Activated B cell treated with CpG ODN at 0.5 μM for 24 hours (primary cell): ENCODE results near the gene SPATA2. TPM values are rescaled to one million over a fixed set of nuclear protein-coding genes. Genes with fewer than 3 reads are reported as not detected.
"Not testable (repeated sequence)": the region's sequence is repeated elsewhere in the genome, so short reads cannot be mapped to it uniquely, and the experiment has no call there.

ENCODE experiments used
- ATAC-seq: fragments of 200-7000 bp; cut with Tn5 transposase; one replicate; pipeline ENCODE4 v1.10.0; 2021; ENCODE audit warnings: low read depth, mild to moderate bottlenecking, moderate library complexity
- CTCF ChIA-PET: fragments of 350-600 bp; sonication (Branson Sonifier 250); formaldehyde crosslinking; loops from one replicate; lab custom pipeline; 2021; ENCODE audit warnings: antibody characterized with exemption; lab: Charles Lee
- POLR2A ChIA-PET: fragments of 350-600 bp; sonication (Branson Sonifier 250); formaldehyde crosslinking; loops from one replicate; lab custom pipeline; 2021; ENCODE audit warnings: antibody characterized with exemption; lab: Charles Lee
- DNase-seq: peaks from one replicate; pipeline ENCODE4 v3.0.0; 2022
- H3K27ac Mint-ChIP-seq: one replicate; pipeline ENCODE4 v1.8.0; 2020; ENCODE audit warnings: mixed read lengths
- H3K27me3 Mint-ChIP-seq: one replicate; pipeline ENCODE4 v1.8.0; 2021; ENCODE audit warnings: mixed read lengths
- H3K36me3 Mint-ChIP-seq: one replicate; pipeline ENCODE4 v1.8.0; 2021; ENCODE audit warnings: low read depth, mixed read lengths
- H3K4me1 Mint-ChIP-seq: one replicate; pipeline ENCODE4 v1.8.0; 2021; ENCODE audit warnings: mixed read lengths
- H3K4me3 Mint-ChIP-seq: one replicate; pipeline ENCODE4 v1.8.0; 2020; ENCODE audit warnings: mild to moderate bottlenecking, mixed read lengths
- H3K9me3 Mint-ChIP-seq: one replicate; pipeline ENCODE4 v1.8.0; 2020; ENCODE audit warnings: mixed read lengths
- CTCF ChIP-seq: fragments of 200-600 bp; IDR thresholded peaks from one replicate; pipeline ENCODE4 v1.8.0; 2022; ENCODE audit warnings: antibody characterized with exemption, mild to moderate bottlenecking
- intact Hi-C: fragments of 100-400 bp; cut with micrococcal nuclease; formaldehyde crosslinking; loops from one replicate; pipeline ENCODE4 v1.15.1; 2024
- total RNA-seq: library from RNA; stranded (reverse); gene quantifications from 2 replicates; pipeline ENCODE4 v1.2.3, GENCODE V29; 2022

SPATA2 gene
- total RNA-seq, 1 donor from 2014 or later = 9.4 TPM

DNA sequence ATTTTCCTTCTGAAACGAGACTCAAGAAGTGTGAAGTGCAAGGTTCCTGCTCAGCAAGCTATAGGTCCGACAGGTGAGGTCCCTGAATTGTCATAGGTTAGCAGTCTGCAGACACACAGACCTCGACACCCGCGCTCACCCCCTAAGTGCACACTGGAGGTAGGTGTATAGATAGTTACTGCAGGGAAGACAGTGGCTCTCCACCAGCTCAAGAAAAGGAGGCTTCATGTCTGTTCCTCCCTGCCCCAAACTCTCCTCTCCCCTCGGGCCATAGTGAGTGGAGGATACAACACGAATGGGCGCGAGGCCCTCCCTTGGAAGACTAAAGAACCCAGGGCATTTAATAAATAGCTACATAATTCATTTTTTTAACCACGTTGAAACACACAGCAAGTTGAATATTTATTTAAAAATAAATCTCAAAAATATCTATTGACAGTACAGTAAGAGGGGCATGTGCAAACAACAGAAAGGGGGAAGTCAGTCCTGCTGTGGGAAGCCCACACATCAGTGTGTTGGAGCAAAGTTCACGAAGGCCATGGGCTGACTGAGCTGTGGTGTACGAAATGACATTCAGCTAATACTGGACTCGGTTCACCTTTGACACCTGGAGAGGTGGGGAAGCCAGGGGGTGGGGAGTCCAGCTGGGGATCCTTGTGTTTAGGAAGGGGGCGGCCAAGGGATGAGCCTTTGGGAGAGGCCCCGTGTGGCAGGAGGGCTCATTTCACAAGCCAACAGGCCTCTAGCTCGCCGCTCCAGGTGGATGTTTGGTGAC lies 10.7 kb downstream of the SPATA2 start:
- Mint-ChIP-seq H3K9me3 (no peaks in the 10 kb centered on the region), H3K4me3 (no peak overlapping the region), H3K36me3 (peaks cover 55% of the 10 kb centered on the region), H3K27me3 (no peaks in the 10 kb centered on the region), H3K4me1 (peaks cover 3% of the 10 kb centered on the region), H3K27ac (no peak overlapping the region)
- DNase-seq (no peak), ATAC-seq (no peak)
- CTCF ChIA-PET = no interaction called here
- intact Hi-C loops = no loop called here
- POLR2A ChIA-PET = no interaction called here
- no peak for TF ChIP-seq CTCF

GRCh38 chr20:49901588-49901987 lies 13.7 kb downstream of the SPATA2 start:
- ATAC-seq = no peak
- Mint-ChIP-seq H3K4me1 (peaks cover 3% of the 10 kb centered on the region), H3K27ac (no peak overlapping the region), H3K27me3 (no peaks in the 10 kb centered on the region), H3K36me3 (peaks cover 34% of the 10 kb centered on the region), H3K9me3 (no peaks in the 10 kb centered on the region), H3K4me3 (no peak overlapping the region)
- ChIA-PET CTCF (no interaction called here), POLR2A (no interaction called here)
- no peak for TF ChIP-seq CTCF
- intact Hi-C loops = no loop called here
- DNase-seq = no peak

DNA sequence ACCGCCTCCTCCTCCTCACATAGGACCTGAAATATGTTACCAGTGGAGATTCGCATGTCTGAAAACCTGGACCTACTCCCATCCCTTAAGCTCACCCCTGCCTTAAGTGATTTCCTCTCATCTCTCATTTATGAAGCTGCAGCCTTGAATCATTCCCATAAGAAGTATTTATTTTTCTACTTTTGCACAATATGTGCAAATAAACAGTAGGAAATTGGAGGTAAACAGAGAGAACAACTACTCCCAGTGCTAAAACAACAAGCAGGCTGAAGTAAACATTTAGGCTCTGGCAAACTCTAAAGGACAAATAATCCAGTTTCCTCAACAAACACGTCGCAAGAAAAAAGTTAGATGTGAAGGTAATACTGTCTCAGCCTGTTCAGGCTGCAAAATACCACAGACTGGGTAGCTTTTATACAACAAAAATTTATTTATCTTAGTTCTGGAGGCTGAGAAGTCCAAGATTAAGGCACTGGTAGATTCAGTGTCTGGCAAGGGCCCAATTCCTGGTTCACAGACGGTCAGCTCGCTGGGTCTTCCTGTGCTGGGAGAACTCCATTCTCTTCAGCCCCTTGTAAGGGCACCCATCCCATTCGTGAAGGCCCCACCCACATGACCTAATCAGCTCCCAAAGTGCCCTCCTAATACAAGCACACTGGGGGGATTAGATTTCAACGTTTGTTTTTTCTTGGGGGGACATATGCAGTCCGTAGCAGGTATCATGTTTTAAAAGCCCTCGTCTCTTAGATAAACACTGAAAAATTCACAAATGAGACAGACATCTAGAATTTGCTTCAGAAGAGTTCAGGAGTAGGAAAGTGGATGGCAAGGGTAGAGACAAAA lies 15.6 kb downstream of the SPATA2 start:
- CTCF ChIA-PET = no interaction called here
- no peak for TF ChIP-seq CTCF
- Mint-ChIP-seq H3K27ac (no peak overlapping the region), H3K9me3 (no peaks in the 10 kb centered on the region), H3K4me3 (no peak overlapping the region), H3K4me1 (no peaks in the 10 kb centered on the region), H3K27me3 (no peaks in the 10 kb centered on the region), H3K36me3 (peaks cover 17% of the 10 kb centered on the region)
- intact Hi-C loops = no loop called here
- ATAC-seq (no peak), DNase-seq (no peak)
- POLR2A ChIA-PET = interaction anchor here (0.6 to 0.8 kb wide), 2 partner anchors 15 to 577 kb away, joined by 4 to 5 read pairs; no protein-coding TSS in a partner anchor

- Mint-ChIP-seq H3K27me3 (no peaks in the 10 kb centered on the region), H3K4me3 (no peak overlapping the region), H3K4me1 (peaks cover 12% of the 10 kb centered on the region), H3K27ac (no peak overlapping the region), H3K36me3 (peaks cover 8% of the 10 kb centered on the region), H3K9me3 (no peaks in the 10 kb centered on the region)
- ChIA-PET CTCF (no interaction called here), POLR2A (no interaction called here)
- ATAC-seq (no peak), DNase-seq (no peak)
- TF ChIP-seq CTCF = no peak
- intact Hi-C loops = no loop called here
Observed at GRCh38 chr20:49896204-49896603, 19.1 kb downstream of the SPATA2 start.

DNA sequence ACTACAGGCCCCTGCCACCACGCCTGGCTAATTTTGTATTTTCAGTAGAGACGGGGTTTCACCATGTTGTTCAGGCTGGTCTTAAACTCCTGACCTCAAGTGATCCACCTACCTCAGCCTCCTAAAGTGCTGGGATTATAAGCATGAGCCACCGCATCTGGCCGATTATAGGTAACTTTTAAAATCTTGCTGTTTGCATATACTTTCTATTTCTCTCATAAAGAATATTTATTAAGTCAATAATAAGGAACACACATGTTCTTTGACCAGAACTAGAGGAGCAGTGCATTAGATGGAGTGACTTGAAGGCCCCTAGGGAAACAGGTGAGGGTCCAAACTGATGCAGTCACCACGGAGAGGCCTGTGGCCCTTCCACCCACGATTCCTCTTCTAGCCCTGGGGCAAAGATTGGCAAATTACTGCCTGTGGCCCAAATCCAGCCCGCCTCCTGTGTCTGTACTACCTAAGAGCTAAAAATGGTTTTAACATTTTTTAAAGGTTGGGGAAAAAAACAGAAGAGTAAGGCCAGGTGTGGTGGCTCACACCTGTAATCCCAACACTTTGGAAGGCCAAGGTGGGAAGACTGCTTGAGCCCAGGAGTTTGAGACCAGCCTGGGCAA lies 19.7 kb downstream of the SPATA2 start:
- H3K36me3 Mint-ChIP-seq, H3K9me3 Mint-ChIP-seq, ATAC-seq, intact Hi-C loops, DNase-seq, H3K27ac Mint-ChIP-seq, H3K27me3 Mint-ChIP-seq, POLR2A ChIA-PET, H3K4me3 Mint-ChIP-seq, CTCF ChIA-PET: not testable (repeated sequence)
- H3K4me1 Mint-ChIP-seq = peaks cover 12% of the 10 kb centered on the region
